CD14-positive monocyte (primary cell): ENCODE data around the gene PMEPA1. TPM values are rescaled to one million over a fixed set of nuclear protein-coding genes. Genes with fewer than 3 reads are reported as not detected.

Experiments used
- DNase-seq, 3 donors: peaks; one replicate each; pipeline ENCODE4 v3.0.0-alpha.2; 2011 to 2022
- H2AFZ ChIP-seq: 2 replicates; pipeline ENCODE4 v1.6.0; 2012; ENCODE audit warnings: mild to moderate bottlenecking, low read depth, low read length, inconsistent platforms; ENCODE audit not compliant: insufficient read depth, poor library complexity, severe bottlenecking
- H3K27ac ChIP-seq, 2 donors: 1 replicate in 1 of 2; 2 replicates in 1 of 2; pipeline ENCODE4 v1.5.1; 2012 to 2013; ENCODE audit warnings: low read length in 2 of 2, control low read depth in 1 of 2, inconsistent platforms in 1 of 2, low read depth in 1 of 2, mild to moderate bottlenecking in 1 of 2
- H3K27me3 ChIP-seq, 2 donors: one replicate each; pipeline versions ENCODE4 v1.6.0 to v1.6.1; 2011 to 2013; ENCODE audit warnings: low read length in 2 of 2; ENCODE audit not compliant: control insufficient read depth in 2 of 2, insufficient read depth in 2 of 2
- H3K36me3 ChIP-seq, 2 donors: replicated peaks in 1 of 2; 1 replicate in 1 of 2; 2 replicates in 1 of 2; pipeline versions ENCODE4 v1.5.1 to v1.6.1; 2012 to 2013; ENCODE audit warnings: low read length in 2 of 2, control low read depth in 1 of 2, inconsistent platforms in 1 of 2, mild to moderate bottlenecking in 1 of 2; ENCODE audit not compliant: insufficient read depth in 2 of 2, control insufficient read depth in 1 of 2
- H3K4me1 ChIP-seq, 2 donors: 1 replicate in 1 of 2; 2 replicates in 1 of 2; pipeline versions ENCODE4 v1.5.1 to v1.6.1; 2012 to 2013; ENCODE audit warnings: low read length in 2 of 2, control low read depth in 1 of 2, inconsistent platforms in 1 of 2, mild to moderate bottlenecking in 1 of 2, moderate library complexity in 1 of 2; ENCODE audit not compliant: insufficient read depth in 2 of 2, control insufficient read depth in 1 of 2
- H3K4me2 ChIP-seq: replicated peaks from 2 replicates; pipeline ENCODE3; 2012; ENCODE audit warnings: low read length, moderate library complexity, mild to moderate bottlenecking; ENCODE audit not compliant: poor library complexity, severe bottlenecking; ENCODE audit errors: extremely low read depth
- H3K4me3 ChIP-seq, 3 experiments: fragments of 200-600 bp in 1 of 3; sonication (generic) in 1 of 3; replicated peaks in 1 of 3; 1 replicate in 2 of 3; 2 replicates in 1 of 3; pipeline ENCODE4 v1.5.1; 2011 to 2013; ENCODE audit warnings: low read length in 3 of 3, mild to moderate bottlenecking in 3 of 3, control low read depth in 2 of 3, low read depth in 2 of 3, inconsistent platforms in 1 of 3, moderate library complexity in 1 of 3
- H3K79me2 ChIP-seq: 2 replicates; pipeline ENCODE4 v1.6.0; 2012; ENCODE audit warnings: mild to moderate bottlenecking, control low read depth, inconsistent platforms, low read length, moderate library complexity; ENCODE audit not compliant: insufficient read depth
- H3K9ac ChIP-seq: 2 replicates; pipeline ENCODE4 v1.6.0; 2017; ENCODE audit warnings: low read length, mild to moderate bottlenecking; ENCODE audit not compliant: insufficient read depth, poor library complexity, severe bottlenecking
- H3K9me3 ChIP-seq, 2 donors: replicated peaks in 1 of 2; 1 replicate in 1 of 2; 2 replicates in 1 of 2; pipeline versions ENCODE4 v1.5.1 to v1.6.1; 2012 to 2013; ENCODE audit warnings: low read length in 2 of 2, control low read depth in 1 of 2; ENCODE audit not compliant: control insufficient read depth in 1 of 2, insufficient read depth in 1 of 2
- H4K20me1 ChIP-seq: 2 replicates; pipeline ENCODE4 v1.6.0; 2012; ENCODE audit warnings: mild to moderate bottlenecking, low read length, control low read depth, moderate library complexity; ENCODE audit not compliant: insufficient read depth
- H3K27ac Mint-ChIP-seq, 7 donors: one replicate each; pipeline ENCODE4 v1.8.0; 2020; ENCODE audit warnings: mild to moderate bottlenecking in 7 of 7, mixed read lengths in 7 of 7, moderate library complexity in 6 of 7, inconsistent platforms in 2 of 7
- H3K27me3 Mint-ChIP-seq, 3 donors: one replicate each; pipeline ENCODE4 v1.8.0; 2021 to 2022; ENCODE audit warnings: low read depth in 3 of 3, mild to moderate bottlenecking in 3 of 3, mixed read lengths in 3 of 3, moderate library complexity in 3 of 3, inconsistent platforms in 1 of 3
- H3K36me3 Mint-ChIP-seq, 2 donors: one replicate each; pipeline ENCODE4 v1.8.0; 2020; ENCODE audit warnings: mixed read lengths in 2 of 2, inconsistent platforms in 1 of 2, mild to moderate bottlenecking in 1 of 2
- H3K4me1 Mint-ChIP-seq: one replicate; pipeline ENCODE4 v1.8.0; 2020; ENCODE audit warnings: mild to moderate bottlenecking, mixed read lengths
- H3K4me3 Mint-ChIP-seq, 2 donors: one replicate each; pipeline ENCODE4 v1.8.0; 2020; ENCODE audit warnings: mild to moderate bottlenecking in 2 of 2, mixed read lengths in 2 of 2, moderate library complexity in 1 of 2
- H3K9me3 Mint-ChIP-seq, 7 donors: one replicate each; pipeline ENCODE4 v1.8.0; 2020 to 2022; ENCODE audit warnings: mixed read lengths in 7 of 7, mild to moderate bottlenecking in 6 of 7, moderate library complexity in 6 of 7, inconsistent platforms in 2 of 7
- WGBS: methylation state at CpG from one replicate; pipeline ENCODE4 v1.1.5; 2013; ENCODE audit warnings: missing lambda C conversion rate; ENCODE audit not compliant: insufficient coverage; 5-methylcytosine and 5-hydroxymethylcytosine counted together
- intact Hi-C, 2 donors: fragments of 100-400 bp; cut with micrococcal nuclease; formaldehyde crosslinking; loops; one replicate each; pipeline versions ENCODE4 v1.15.0 to v1.15.1; 2023
- polyA plus RNA-seq, 3 donors: library from polyadenylated mRNA; depleted of rRNA in 1 of 3; unstranded in 2 of 3; stranded (reverse) in 1 of 3; fragments of 300-500 nt in 2 of 3; fragments of >200 nt in 1 of 3; fragmentation: Illumina TruSeq in 2 of 3; gene quantifications; 1 replicate in 2 of 3; 2 replicates in 1 of 3; pipeline ENCODE4 v1.2.3, GENCODE V29; 2012 to 2021
- TF ChIP-seq, protein P1 (sequence below): fragments of 200-600 bp; IDR thresholded peaks from one replicate; pipeline ENCODE4 v1.8.0; 2022; ENCODE audit warnings: antibody characterized with exemption, mild to moderate bottlenecking

Gene PMEPA1
- polyA plus RNA-seq, 3 donors: 0.12 to 0.73 (median 0.59) TPM

DNA sequence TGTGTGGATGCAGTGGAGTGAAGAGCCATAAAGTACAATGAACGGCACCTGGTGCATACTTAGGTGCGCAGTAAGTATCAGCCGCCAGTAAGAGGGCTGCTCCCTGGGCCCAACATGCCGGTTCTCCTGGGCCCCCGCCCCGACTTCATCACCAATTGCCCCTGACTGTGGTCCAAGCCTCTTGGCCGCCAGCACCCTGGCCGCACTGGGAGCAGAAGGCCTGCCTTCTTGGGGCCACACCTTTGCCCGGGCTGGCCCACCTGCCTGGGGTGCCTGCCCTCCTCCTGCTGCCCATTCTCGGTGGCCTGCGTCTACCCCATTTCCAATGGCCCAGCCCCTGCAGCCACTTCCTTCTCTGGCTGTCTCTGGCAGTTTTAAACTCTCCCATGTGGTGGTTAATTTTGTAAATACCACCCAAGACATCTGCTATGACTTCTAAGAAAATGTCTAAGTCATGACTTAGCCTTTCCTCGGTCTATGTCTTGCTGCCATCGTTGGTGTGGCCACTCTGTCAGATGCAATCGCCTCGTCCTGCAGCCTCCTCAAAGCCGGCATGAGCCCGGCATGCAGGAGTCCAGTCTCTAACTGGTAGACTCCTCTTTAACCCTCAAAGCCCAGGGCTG is 36.8 kb downstream of the PMEPA1 start:
- peaks cover 5% of the 10 kb centered on the region for H3K4me1 Mint-ChIP-seq
- peaks cover 0 to 7% of the 10 kb centered on the region in 2 donors for H3K27me3 ChIP-seq
- no peaks in the 10 kb centered on the region for H3K79me2 ChIP-seq
- TF ChIP-seq, protein P1, sequence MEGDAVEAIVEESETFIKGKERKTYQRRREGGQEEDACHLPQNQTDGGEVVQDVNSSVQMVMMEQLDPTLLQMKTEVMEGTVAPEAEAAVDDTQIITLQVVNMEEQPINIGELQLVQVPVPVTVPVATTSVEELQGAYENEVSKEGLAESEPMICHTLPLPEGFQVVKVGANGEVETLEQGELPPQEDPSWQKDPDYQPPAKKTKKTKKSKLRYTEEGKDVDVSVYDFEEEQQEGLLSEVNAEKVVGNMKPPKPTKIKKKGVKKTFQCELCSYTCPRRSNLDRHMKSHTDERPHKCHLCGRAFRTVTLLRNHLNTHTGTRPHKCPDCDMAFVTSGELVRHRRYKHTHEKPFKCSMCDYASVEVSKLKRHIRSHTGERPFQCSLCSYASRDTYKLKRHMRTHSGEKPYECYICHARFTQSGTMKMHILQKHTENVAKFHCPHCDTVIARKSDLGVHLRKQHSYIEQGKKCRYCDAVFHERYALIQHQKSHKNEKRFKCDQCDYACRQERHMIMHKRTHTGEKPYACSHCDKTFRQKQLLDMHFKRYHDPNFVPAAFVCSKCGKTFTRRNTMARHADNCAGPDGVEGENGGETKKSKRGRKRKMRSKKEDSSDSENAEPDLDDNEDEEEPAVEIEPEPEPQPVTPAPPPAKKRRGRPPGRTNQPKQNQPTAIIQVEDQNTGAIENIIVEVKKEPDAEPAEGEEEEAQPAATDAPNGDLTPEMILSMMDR: no peak
- peaks cover 3 to 22% (median 17%) of the 10 kb centered on the region in 3 donors for H3K27me3 Mint-ChIP-seq
- H3K36me3 Mint-ChIP-seq: no peaks in the 10 kb centered on the region
- no peaks in the 10 kb centered on the region for H3K4me1 ChIP-seq
- H3K9me3 Mint-ChIP-seq: peaks cover 0 to 2% (median 0%) of the 10 kb centered on the region in 7 donors
- 79% methylated on average over 13 of the region's 17 CpGs for WGBS
- no peak overlapping the region for H3K27ac ChIP-seq
- no peaks in the 10 kb centered on the region for H4K20me1 ChIP-seq
- intact Hi-C loops: no loop called here
- no peak overlapping the region for H3K9ac ChIP-seq
- no peak overlapping the region for H3K27ac Mint-ChIP-seq
- H2AFZ ChIP-seq: no peak overlapping the region
- H3K4me3 Mint-ChIP-seq: no peak overlapping the region
- no peak overlapping the region for H3K4me2 ChIP-seq
- H3K9me3 ChIP-seq: no peaks in the 10 kb centered on the region
- no peak overlapping the region for H3K4me3 ChIP-seq
- no peak for DNase-seq
- no peaks in the 10 kb centered on the region for H3K36me3 ChIP-seq

DNA sequence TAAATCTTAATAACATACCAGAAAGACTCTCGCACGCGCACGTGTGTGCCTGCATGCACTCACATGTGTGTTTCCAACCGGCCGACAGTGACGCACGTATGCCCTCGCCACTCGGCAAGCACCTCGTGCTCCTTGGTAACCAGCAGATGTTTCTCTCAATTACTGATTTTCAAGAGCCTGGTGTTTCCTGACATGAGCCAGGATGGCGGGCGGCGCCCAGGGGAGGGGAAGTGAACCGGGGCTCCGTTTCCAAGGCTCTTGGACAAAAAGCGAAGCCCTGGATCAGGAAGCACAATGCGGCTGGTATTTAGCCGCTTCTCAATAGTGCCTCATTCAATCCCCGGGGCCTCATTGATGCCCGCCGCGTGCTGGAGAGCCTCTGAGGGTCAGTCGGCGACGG is 37.7 kb downstream of the PMEPA1 start:
- 12% methylated on average over 26 of the region's 26 CpGs for WGBS
- Mint-ChIP-seq H3K27me3 (peaks cover 3 to 19% (median 17%) of the 10 kb centered on the region in 3 donors), H3K4me3 (no peak overlapping the region), H3K4me1 (peaks cover 5% of the 10 kb centered on the region), H3K27ac (no peak overlapping the region), H3K9me3 (peaks cover 0 to 2% (median 0%) of the 10 kb centered on the region in 7 donors), H3K36me3 (no peaks in the 10 kb centered on the region)
- H3K27ac ChIP-seq: no peak overlapping the region
- TF ChIP-seq, protein P1: no peak
- no peaks in the 10 kb centered on the region for H3K9me3 ChIP-seq
- H2AFZ ChIP-seq: no peak overlapping the region
- no peaks in the 10 kb centered on the region for H3K36me3 ChIP-seq
- DNase-seq: peak in 1 of 3 donors; percentile 19
- no peak overlapping the region for H3K9ac ChIP-seq
- no peaks in the 10 kb centered on the region for H4K20me1 ChIP-seq
- H3K27me3 ChIP-seq: peaks cover 0 to 7% of the 10 kb centered on the region in 2 donors
- no peak overlapping the region for H3K4me3 ChIP-seq
- intact Hi-C loops: no loop called here
- H3K4me2 ChIP-seq: no peak overlapping the region
- H3K4me1 ChIP-seq: no peaks in the 10 kb centered on the region
- no peaks in the 10 kb centered on the region for H3K79me2 ChIP-seq
